ENCODE measurements around the gene SGPL1. TPM values are rescaled to one million over a fixed set of nuclear protein-coding genes. Genes with fewer than 3 reads are reported as not detected.
A peak's percentile ranks its signal among the peaks of the same experiment; 100 is the strongest.
"Not testable (repeated sequence)": the region's sequence is repeated elsewhere in the genome, so short reads cannot be mapped to it uniquely, and the experiment has no call there.

The SGPL1 gene
- polyA plus RNA-seq, 1 donor from 2014 or later, result 12.0 TPM

DNA sequence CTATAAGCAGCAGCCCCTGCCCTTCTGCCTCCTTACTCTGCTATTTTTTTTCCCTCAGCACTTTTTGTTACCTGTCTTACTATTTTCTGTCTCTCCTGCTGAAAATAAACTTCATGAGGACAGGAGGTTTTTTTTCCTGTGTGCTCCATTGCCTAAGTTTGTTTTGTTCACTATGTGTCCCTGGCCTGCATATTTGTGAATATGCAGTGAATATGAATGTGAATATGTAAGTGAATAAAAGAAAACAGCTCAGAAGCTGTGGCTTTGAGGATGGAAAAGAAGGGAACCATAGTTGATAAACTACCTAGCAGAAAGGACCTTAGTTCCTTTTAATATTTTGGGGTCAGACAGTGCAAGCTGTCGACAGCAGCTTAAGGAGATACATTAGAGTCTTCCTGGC, 37.7 kb downstream of the SGPL1 start:
- Mint-ChIP-seq H3K4me3 (no peak overlapping the region), H3K9me3 (no peaks in the 10 kb centered on the region), H3K27me3 (no peaks in the 10 kb centered on the region), H3K36me3 (peaks cover 3% of the 10 kb centered on the region), H3K27ac (no peak overlapping the region), H3K4me1 (no peaks in the 10 kb centered on the region)

DNA sequence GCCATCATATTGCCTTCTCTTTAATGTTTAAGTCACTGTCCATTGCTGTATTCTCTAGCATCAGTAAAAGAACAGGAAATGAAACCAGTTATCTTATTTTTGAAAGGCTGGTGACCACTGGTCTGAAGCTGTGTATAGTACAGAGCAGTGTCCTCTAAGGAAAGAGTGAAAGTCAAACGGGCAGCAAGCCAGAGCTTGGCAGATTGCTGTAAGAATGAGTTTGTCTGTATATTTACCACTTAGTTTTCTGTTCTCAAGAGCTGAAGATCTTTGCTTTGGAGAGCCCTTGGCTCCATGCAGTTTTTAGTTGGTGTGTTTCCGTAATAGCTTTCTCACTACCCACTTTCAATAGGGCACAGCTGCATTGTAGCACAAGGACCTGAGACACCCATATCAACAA, 40.7 kb downstream of the SGPL1 start:
- H3K9me3 Mint-ChIP-seq, result no peaks in the 10 kb centered on the region
- H3K27me3 Mint-ChIP-seq, result no peaks in the 10 kb centered on the region
- no peak overlapping the region for H3K4me3 Mint-ChIP-seq
- peaks cover 9% of the 10 kb centered on the region for H3K36me3 Mint-ChIP-seq
- peak overlapping the region in 1 of 3 donors; percentile 20 for H3K27ac Mint-ChIP-seq
- no peaks in the 10 kb centered on the region for H3K4me1 Mint-ChIP-seq

DNA sequence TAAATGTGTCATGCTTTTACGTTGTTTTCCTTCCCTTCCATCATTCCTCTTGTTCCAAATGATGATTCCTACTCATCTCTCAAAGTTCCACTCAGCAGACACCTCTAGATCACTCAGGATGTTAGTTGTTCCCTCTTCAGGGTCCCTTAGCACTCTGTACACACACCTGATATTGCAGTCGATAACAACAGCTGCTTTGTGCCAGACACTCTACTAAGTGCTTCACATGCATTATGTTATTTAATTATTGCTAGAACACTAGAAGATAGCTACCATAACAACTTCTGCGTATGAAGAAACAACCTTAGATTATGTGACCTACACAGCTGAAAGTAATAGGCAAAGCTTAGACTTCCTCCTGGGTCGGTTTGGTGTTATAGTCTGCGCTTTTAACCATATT, 43.0 kb downstream of the SGPL1 start:
- Mint-ChIP-seq H3K27me3 (no peaks in the 10 kb centered on the region), H3K9me3 (no peaks in the 10 kb centered on the region), H3K4me3 (no peak overlapping the region), H3K27ac (no peak overlapping the region), H3K4me1 (no peaks in the 10 kb centered on the region), H3K36me3 (peaks cover 9% of the 10 kb centered on the region)

DNA sequence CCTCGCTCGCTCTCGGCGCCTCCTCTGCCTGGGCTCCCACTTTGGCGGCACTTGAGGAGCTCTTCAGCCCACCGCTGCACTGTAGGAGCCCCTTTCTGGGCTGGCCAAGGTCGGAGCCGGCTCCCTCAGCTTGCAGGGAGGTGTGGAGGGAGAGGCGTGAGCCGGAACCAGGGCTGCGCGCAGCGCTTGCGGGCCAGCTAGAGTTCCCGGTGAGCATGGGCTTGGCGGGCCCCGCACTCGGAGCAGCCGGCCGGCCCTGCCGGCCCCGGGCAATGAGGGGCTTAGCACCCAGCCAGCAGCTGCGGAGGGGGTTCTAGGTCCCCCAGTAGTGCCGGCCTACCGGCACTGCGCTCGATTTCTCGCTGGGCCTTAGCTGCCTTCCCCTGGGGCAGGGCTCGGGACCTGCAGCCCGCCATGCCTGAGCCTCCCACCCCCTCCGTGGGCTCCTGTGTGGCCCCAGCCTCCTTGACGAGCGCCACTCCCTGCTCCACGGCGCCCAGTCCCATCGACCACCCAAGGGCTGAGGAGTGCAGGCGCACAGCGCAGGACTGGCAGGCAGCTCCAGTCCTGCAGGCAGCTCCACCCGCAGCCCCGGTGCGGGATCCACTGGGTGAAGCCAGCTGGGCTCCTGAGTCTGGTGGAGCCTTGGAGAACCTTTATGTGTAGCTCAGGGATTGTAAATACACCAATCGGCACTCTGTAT, 45.9 kb downstream of the SGPL1 start:
- H3K27ac Mint-ChIP-seq, H3K4me1 Mint-ChIP-seq, H3K4me3 Mint-ChIP-seq, H3K9me3 Mint-ChIP-seq, H3K27me3 Mint-ChIP-seq: not testable (repeated sequence)
- peaks cover 11% of the 10 kb centered on the region for H3K36me3 Mint-ChIP-seq

DNA sequence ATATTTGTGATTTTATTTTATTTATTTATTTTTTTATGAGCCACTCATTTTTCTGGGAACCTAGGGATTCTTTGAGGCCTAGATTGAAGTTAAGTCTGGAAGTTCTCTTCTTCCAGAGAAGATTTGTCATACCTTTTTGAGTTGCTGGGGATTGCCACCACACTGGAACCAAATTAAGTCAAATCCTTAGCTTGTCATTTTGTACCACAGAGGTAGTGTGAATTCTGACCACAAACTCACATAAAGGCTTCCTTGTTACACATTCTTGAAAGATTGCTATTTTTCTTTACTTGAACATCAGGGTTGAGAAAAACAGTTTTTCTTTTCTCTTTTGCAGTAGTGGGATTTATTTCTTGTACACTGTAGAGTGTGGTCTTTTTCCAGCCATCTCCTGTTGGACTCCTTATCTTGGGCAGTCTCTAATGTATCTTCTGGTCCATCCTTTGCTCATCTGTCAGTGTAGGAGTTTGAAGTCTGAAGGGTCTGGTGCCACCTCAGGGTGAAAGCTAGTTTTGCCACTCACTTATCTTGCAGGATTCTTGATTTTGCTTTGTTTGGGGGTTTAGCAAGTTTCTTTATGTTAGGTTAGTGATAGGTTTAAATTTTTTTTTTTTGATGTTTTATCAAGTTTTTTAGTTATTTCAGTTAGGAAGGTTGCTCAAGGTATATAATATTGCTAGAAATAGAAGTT, 47.9 kb downstream of the SGPL1 start:
- H3K36me3 Mint-ChIP-seq, result peaks cover 11% of the 10 kb centered on the region
- no peak overlapping the region for H3K27ac Mint-ChIP-seq
- no peaks in the 10 kb centered on the region for H3K9me3 Mint-ChIP-seq
- H3K4me3 Mint-ChIP-seq, result no peak overlapping the region
- no peaks in the 10 kb centered on the region for H3K27me3 Mint-ChIP-seq
- H3K4me1 Mint-ChIP-seq, result no peaks in the 10 kb centered on the region

DNA sequence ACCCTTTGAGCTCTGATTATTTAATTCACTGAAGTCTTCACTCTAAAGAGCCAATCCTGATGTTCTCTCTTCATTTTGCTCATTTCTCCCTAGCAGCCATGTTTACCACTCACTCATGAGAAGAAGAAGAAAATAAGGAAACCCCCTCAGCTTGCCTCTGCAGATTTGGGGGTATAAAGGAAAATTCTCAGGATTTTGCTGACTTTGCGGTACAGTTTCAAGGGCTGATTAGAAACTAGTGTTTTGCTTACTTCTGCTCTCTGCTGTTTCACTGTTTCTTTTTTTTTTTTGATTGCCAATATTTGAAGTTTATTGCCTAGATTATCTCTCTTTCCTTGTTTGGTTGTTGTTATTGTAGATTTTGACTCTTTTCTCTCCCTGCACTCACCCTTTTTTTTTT, 49.2 kb downstream of the SGPL1 start:
- Mint-ChIP-seq H3K27ac (no peak overlapping the region), H3K27me3 (no peaks in the 10 kb centered on the region), H3K36me3 (peaks cover 8% of the 10 kb centered on the region), H3K4me1 (no peaks in the 10 kb centered on the region), H3K9me3 (no peaks in the 10 kb centered on the region), H3K4me3 (no peak overlapping the region)

DNA sequence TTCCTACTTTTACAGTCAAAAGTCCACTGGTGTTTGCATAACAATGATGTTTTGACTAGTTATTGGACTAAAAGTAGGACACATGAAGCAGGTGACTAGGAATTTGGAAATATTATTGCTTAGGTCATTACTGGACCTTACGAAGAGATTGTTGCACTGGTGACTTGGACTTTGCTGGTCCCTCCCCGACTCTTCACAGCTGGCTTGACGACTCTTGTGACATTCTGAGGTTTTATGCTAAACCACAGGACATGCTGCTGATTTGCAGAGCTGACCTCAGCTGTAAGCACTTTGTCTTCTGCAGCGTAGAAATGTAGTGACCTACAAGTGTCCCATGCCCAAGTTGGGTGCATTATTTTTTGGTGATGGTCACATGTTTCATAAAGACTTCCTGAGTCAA, 50.7 kb downstream of the SGPL1 start:
- H3K27me3 Mint-ChIP-seq, result no peaks in the 10 kb centered on the region
- H3K4me3 Mint-ChIP-seq, result no peak overlapping the region
- H3K4me1 Mint-ChIP-seq, result no peaks in the 10 kb centered on the region
- H3K27ac Mint-ChIP-seq, result no peak overlapping the region
- H3K9me3 Mint-ChIP-seq, result no peaks in the 10 kb centered on the region
- peaks cover 1% of the 10 kb centered on the region for H3K36me3 Mint-ChIP-seq

DNA sequence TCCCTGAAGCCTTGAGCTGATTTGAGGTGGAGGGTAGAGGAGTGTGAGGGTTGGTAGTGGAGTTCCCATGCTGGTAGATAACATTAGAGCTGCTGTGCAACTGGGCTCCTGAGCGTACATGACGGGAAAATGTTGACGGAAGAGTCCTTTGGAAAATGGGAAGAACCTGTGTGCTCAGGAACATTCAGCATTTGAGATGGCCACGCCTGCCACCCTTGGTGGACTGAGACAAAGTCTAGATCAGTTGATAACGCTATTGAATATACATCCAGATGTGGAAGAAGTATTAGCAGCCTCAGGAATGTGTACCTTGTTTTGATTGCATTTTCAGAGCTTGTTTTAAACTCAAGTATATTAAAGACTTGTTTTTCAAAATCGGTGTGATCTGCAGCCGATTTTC, 56.5 kb downstream of the SGPL1 start:
- no peaks in the 10 kb centered on the region for H3K4me1 Mint-ChIP-seq
- no peaks in the 10 kb centered on the region for H3K27me3 Mint-ChIP-seq
- H3K9me3 Mint-ChIP-seq, result no peaks in the 10 kb centered on the region
- H3K4me3 Mint-ChIP-seq, result no peak overlapping the region
- no peaks in the 10 kb centered on the region for H3K36me3 Mint-ChIP-seq
- no peak overlapping the region for H3K27ac Mint-ChIP-seq

DNA sequence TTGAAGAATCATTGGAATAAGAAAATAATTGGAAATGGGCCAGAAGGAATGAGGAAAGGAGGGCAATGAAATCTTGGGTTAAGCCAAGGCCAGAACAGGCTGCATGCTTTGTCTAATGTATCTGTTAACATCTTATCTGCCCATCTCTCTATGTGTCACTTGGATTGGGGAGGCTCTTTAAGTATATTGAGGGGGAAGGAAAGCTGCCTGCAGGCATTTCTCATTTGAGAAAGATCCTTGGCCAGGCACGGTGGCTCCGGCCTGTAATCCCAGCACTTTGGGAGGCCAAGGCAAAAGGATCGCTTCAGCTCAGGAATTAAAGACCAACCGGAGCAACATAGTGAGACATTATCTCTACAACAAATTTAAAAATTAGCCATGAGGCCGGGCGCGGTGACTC, 58.3 kb downstream of the SGPL1 start:
- Mint-ChIP-seq H3K9me3 (no peaks in the 10 kb centered on the region), H3K4me1 (no peaks in the 10 kb centered on the region), H3K27ac (no peak overlapping the region), H3K4me3 (no peak overlapping the region), H3K27me3 (no peaks in the 10 kb centered on the region), H3K36me3 (peaks cover 1% of the 10 kb centered on the region)

DNA sequence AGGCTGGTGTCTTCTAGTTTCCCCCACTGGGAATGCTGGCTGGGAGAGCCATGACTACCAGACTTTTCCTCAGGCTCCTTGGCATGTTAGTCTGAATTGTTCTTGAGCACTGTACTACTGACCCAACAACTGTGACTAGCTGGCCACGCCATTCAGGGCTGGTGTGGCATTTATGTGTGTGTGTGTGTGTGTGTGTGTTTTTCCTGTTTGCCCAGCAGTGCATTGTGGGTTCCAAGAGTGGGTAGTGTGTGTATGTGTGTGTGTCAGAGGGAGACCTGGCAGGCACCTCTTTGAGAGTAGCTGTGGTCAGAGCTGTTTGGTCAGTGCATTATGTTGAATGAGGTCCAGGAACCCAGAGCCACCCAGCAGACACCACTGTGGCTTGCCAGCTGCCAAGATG, 63.5 kb downstream of the SGPL1 start:
- Mint-ChIP-seq H3K27me3 (no peaks in the 10 kb centered on the region), H3K4me1 (peaks cover 3 to 5% (median 4%) of the 10 kb centered on the region in 3 donors), H3K36me3 (peaks cover 6% of the 10 kb centered on the region), H3K9me3 (no peaks in the 10 kb centered on the region), H3K4me3 (no peak overlapping the region), H3K27ac (peak overlapping the region in 2 of 3 donors; percentile 43 to 82)

DNA sequence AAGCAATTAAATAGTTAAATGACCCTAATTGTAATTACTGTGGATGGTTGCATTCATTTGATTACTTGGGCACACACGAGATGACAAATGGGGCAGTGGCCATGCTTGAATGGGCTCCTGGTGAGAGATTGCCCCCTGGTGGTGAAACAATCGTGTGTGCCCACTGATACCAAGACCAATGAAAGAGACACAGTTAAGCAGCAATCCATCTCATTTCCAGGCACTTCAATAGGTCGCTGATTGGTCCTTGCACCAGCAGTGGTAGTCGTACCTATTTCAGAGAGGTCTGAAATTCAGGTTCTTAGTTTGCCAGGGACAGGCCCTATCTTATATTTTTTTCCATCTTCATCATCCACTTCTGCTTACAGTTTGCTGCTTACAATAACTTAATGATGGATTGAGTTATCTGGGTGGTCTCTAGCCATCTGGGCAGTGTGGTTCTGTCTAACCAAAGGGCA, 64.4 kb downstream of the SGPL1 start:
- H3K27me3 Mint-ChIP-seq, result no peaks in the 10 kb centered on the region
- H3K4me3 Mint-ChIP-seq, result no peak overlapping the region
- H3K36me3 Mint-ChIP-seq, result peaks cover 6% of the 10 kb centered on the region
- H3K27ac Mint-ChIP-seq, result no peak overlapping the region
- H3K4me1 Mint-ChIP-seq, result peaks cover 3 to 5% (median 4%) of the 10 kb centered on the region in 3 donors
- no peaks in the 10 kb centered on the region for H3K9me3 Mint-ChIP-seq

DNA sequence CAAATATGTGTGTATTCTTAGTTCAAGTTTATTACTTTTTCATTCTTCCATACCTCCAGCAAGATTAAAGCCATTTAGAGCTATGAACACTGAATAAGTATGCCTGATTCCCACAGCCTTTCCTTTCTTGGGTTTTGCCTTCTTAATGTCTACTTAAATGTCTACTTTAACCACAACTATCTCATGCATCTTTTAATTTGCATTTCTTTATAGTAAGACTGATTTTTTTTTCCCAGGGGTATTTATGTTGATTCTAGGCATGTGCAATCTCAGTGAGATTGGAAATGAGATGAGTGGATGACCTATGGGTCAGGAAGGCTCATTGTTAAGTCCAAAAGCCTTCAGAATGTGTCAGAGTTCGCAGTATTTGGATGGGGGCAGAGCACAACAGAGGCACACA, 69.0 kb downstream of the SGPL1 start:
- peaks cover 5% of the 10 kb centered on the region for H3K36me3 Mint-ChIP-seq

DNA sequence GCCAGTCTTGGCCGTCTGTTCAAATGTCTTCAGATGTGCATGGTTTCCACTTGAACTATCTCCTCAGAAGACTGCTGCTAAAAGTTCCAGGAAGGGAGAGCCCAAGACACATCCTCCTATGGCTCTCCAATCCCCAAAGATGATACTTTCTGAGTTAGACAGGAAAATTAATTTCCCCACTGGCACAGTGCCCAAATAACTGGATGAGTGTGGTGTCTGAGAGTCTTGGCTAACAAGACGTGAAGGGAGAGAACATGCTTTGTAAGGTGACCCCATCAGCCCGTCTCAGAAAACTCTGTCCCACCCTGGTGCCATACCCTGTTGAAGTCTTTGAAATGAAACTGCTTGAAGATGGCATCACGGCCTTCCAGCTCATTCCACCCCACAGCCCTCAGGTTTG, 69.7 kb downstream of the SGPL1 start:
- peaks cover 5% of the 10 kb centered on the region for H3K36me3 Mint-ChIP-seq
- peak overlapping the region in 1 of 4 donors; percentile 89 for H3K4me3 Mint-ChIP-seq
- peak overlapping the region in 2 of 3 donors; percentile 42 for H3K27ac Mint-ChIP-seq
- no peaks in the 10 kb centered on the region for H3K27me3 Mint-ChIP-seq
- H3K4me1 Mint-ChIP-seq, result peaks cover 6 to 13% (median 6%) of the 10 kb centered on the region in 3 donors
- H3K9me3 Mint-ChIP-seq, result no peaks in the 10 kb centered on the region

More for the DNA sequence above, 69.0 kb downstream of the SGPL1 start:
- H3K27me3 Mint-ChIP-seq, result no peaks in the 10 kb centered on the region
- H3K4me3 Mint-ChIP-seq, result peak overlapping the region in 1 of 4 donors; percentile 39
- no peak overlapping the region for H3K27ac Mint-ChIP-seq
- H3K4me1 Mint-ChIP-seq, result peaks cover 9 to 13% (median 10%) of the 10 kb centered on the region in 3 donors
- H3K9me3 Mint-ChIP-seq, result no peaks in the 10 kb centered on the region

DNA sequence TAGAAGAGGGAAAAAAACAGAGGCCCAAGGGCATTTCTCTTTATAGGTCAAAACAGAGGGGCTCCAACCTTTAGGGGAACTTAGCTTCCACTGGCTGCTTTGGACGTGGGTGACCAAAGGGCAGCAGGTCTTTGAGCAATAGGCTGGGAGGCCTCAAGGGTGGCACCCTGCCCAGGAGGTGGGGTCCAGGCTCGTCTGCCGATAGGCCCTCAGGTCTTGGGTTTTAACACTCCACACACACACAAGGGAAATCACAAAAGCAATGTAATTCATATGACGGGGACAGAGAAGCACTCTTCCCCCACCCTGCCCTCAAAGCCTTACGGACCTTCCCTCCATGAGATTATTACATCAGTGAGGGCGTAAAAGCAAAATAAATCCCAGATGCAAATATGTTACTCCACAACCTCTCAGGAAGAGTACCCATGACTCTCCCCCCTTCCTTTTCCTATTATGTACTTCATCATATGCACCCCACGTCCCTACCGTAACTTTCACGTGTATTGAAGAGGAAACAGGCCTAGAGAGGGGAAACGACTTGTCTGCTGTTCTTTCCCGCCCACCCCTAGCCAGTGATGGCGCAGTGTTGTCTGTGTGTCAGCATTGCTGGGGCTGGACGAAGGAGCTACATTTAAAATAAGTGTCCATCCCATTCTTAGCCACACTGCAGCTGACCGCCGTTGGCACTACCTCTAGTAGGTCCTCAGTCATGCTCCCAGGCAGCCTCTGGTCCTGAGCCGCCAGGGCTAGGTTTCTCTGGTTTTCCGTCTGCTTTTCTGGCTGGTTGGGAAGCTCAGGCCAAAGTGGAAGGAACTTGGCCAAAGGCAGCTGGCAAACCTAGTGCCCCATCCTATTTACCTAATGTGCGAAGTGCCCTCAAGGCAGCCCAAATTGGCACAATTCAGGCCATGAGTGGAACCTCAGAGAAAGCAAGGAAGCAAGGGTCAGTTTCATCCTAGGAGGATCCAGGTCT, 70.5 kb downstream of the SGPL1 start:
- peak overlapping the region; percentile 15 to 92 (median 42) for H3K27ac Mint-ChIP-seq

More for the DNA sequence above, 70.5 kb downstream of the SGPL1 start:
- H3K36me3 Mint-ChIP-seq, result peaks cover 5% of the 10 kb centered on the region
- H3K4me3 Mint-ChIP-seq, result peak overlapping the region in 1 of 4 donors; percentile 89
- H3K27me3 Mint-ChIP-seq, result no peaks in the 10 kb centered on the region
- peaks cover 6 to 13% (median 6%) of the 10 kb centered on the region in 3 donors for H3K4me1 Mint-ChIP-seq
- H3K9me3 Mint-ChIP-seq, result no peaks in the 10 kb centered on the region

Data from IgD-negative memory B cell (primary cell).